GM12874 (cell line): ENCODE data around the gene COL19A1.

Experiments used
- TF ChIP-seq, protein P1 (sequence below): IDR thresholded peaks from 2 replicates; pipeline ENCODE4 v1.5.1; 2011; ENCODE audit warnings: low read depth, mild to moderate bottlenecking, control low read depth, low read length, moderate library complexity; ENCODE audit not compliant: insufficient read depth

The COL19A1 gene

DNA sequence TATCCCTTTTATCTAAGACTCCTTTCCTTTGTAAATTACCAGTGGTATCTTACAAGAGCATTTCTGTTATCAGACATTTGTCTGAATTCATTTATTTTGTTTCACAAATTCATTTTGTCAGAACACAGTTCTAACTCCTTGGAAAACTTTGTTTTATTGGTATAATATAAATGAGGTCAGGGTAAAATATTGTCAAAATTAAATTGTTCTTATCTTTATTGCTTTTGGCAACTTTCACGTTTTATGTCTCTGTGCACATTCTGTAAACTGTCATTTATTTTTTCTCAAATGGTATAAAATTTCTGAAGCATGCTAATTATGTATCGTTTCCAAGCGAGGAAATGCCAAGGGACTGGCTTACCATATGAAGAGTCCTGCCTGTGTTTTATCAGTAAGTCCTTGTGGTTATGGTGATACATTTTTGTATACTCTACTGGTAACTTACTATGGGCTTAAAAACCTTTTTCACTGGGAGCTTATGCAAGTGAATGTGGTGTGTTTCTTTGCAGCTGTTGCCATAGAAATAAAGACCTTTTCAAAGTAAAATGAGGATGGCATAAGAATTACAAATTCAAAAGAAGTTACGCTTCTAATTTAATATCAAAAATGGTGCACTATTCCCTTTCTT lies 214.2 kb downstream of the COL19A1 start:
- TF ChIP-seq, protein P1, sequence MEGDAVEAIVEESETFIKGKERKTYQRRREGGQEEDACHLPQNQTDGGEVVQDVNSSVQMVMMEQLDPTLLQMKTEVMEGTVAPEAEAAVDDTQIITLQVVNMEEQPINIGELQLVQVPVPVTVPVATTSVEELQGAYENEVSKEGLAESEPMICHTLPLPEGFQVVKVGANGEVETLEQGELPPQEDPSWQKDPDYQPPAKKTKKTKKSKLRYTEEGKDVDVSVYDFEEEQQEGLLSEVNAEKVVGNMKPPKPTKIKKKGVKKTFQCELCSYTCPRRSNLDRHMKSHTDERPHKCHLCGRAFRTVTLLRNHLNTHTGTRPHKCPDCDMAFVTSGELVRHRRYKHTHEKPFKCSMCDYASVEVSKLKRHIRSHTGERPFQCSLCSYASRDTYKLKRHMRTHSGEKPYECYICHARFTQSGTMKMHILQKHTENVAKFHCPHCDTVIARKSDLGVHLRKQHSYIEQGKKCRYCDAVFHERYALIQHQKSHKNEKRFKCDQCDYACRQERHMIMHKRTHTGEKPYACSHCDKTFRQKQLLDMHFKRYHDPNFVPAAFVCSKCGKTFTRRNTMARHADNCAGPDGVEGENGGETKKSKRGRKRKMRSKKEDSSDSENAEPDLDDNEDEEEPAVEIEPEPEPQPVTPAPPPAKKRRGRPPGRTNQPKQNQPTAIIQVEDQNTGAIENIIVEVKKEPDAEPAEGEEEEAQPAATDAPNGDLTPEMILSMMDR, result no peak

DNA sequence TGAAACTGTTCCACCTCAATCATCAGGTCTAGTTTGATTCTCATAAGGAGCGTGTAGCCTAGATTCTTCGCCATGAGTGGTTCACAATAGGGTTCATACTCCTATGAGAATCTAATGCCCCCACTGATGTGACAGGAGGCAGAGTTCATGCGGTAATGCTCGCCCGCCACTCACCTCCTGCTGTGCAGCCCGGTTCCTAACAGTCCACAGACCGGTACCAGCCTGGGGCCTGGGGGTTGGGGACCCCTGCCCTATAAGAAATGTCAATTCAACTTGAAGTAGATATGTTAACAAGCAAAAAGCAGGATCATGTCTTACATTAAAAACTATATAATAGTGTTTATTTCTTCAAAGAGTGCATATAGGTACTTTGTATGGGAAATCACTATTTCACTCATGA lies 216.5 kb downstream of the COL19A1 start:
- TF ChIP-seq, protein P1, result no peak

DNA sequence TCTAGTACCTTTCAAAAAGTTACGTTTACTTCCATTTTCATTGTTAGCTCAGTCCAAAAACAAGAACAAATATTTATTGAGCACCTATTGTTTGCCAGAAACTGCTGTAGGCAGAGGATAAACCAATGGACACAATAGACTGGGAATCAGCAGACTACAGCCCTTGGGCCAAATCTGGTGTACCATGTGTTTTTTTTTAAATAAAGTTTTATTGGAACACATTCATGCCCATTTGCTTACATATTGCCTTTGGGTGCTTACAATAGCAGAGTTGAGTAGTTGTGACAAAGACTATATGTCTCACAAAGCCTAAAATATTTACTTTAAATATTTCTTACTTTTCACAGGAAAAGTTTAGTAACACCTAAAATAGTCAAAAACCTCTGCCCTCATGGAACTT lies 220.4 kb downstream of the COL19A1 start:
- TF ChIP-seq, protein P1, result no peak

DNA sequence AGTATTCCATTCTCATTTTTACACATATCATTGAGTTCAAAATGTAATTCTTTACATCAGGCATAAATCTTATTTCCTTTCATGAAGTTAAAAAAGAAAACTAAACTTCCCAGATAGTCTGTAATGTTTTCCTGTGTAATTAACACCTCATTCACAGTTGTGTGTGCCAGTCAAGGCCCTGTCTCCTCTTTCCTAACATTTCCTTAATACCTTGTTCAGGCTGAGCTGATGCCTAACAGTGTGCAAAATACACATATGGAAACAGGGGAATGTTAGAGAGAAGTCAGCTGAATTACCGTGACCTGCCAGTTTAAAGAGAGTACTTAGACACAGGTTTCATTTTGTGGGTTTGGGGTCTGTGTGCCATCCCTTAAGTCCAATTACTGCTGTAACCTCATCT lies 227.8 kb downstream of the COL19A1 start:
- TF ChIP-seq, protein P1, result no peak

DNA sequence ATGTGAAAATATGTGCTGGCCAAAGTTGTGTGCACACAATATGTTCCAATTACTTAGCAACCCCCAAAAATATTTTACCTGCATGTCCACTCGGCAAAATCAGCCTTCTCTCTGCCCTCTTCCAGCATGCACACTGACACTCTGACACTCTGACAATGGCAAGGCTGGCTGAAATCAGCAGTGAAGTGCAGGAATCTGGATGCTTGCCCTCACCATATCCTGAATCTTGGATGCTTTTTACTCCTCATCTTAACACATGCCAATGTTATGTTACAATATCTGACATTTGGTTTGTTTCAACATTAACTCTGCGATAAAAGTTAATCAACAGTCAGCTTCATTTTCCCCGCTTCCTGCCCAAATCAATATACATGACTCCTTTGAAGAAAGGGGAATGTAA lies 233.4 kb downstream of the COL19A1 start:
- TF ChIP-seq, protein P1, result no peak

DNA sequence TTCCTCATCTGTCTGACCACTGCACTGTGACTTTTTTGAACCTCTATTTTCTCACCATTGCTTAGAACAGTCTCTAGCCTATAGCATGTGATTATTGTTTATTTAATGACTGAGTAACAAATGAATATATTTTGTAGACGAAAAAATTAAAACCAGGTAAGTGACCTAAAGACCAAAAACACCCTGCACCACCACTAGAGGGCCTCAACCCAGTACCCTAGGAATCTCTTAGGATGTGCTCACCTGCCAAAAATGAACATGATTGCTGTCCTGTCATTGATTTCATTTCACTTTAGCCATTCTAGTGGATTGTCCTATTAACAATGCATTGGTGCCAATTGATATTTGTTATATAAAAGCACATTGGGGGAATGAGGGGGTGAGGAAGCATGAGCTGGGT lies 237.4 kb downstream of the COL19A1 start:
- TF ChIP-seq, protein P1, result peak; percentile 51; the same call in 1 of the 2 replicates

DNA sequence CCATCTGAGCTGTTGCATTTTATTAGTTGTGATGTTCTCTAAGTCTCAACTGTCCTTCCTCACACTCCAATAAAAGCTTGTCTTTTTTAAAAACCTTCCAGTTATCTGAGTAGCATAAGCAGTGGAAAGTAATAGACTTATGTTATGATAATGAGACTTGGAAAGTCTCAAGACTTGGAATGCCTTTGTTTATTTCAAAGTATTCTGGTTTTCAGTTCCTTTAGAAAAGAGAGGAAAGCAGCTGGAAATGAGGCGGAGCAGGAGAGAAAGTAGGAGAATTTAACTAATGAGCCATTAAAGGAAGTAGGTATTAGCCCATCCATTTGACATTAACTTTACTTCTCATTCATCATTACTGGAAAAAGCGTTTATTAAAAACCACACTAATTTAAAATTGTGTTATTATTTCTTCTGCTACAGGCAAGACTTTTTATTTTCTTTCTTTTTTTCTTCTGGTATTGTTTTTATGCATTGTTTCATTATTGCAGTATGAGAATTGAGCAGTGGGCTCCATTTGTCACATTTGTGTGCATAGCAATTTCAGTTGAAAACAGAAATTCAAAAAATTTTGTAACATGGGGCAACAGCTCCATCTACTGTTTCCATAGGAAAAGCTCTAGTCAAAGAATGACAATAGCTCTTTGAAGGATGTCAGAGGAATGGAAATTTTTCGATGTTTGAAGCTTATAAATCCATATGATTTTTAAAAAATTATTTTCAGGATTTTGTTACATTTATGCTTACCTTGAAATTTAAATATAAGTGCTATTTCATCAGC lies 241.7 kb downstream of the COL19A1 start:
- TF ChIP-seq, protein P1, result peak; percentile 34; the same call in 1 of the 2 replicates
